Urinary bladder (tissue), 4 donors: ENCODE results near the gene SKAP1. TPM values are rescaled to one million over a fixed set of nuclear protein-coding genes. Genes with fewer than 3 reads are reported as not detected.

Experiments used
- DNase-seq: peaks from one replicate; pipeline ENCODE4 v3.0.0-alpha.2; 2015; ENCODE audit errors: extremely low spot score
- H3K27ac ChIP-seq: one replicate; pipeline ENCODE4 v1.5.1; 2013; ENCODE audit warnings: low read depth, mild to moderate bottlenecking, moderate library complexity
- H3K36me3 ChIP-seq: one replicate; pipeline ENCODE4 v1.6.1; 2013; ENCODE audit warnings: mild to moderate bottlenecking, moderate library complexity; ENCODE audit not compliant: insufficient read depth
- H3K4me1 ChIP-seq: one replicate; pipeline ENCODE4 v1.6.1; 2013; ENCODE audit warnings: mild to moderate bottlenecking, moderate library complexity; ENCODE audit not compliant: insufficient read depth
- H3K4me3 ChIP-seq: one replicate; pipeline ENCODE4 v1.5.1; 2013; ENCODE audit warnings: low read depth, low read length
- WGBS: extraction: QIAGEN DNeasy Blood & Tissue Kit; methylation state at CpG from one replicate; pipeline ENCODE4 v1.1.7; 2013; 5-methylcytosine and 5-hydroxymethylcytosine counted together
- polyA plus RNA-seq: library from polyadenylated mRNA; stranded (reverse); fragments of 200-250 nt; gene quantifications from one replicate; pipeline ENCODE4 v1.2.3, GENCODE V29; 2013
- total RNA-seq: library from RNA; depleted of rRNA; stranded (reverse); fragments of >200 nt; gene quantifications from one replicate; pipeline ENCODE4 v1.2.3, GENCODE V29; 2014
- donor health status: healthy with polysubstance abuse.
- donor health status: healthy.

Gene SKAP1
- total and polyA plus RNA-seq, 2 donors: 1.7 to 2.1 TPM

DNA sequence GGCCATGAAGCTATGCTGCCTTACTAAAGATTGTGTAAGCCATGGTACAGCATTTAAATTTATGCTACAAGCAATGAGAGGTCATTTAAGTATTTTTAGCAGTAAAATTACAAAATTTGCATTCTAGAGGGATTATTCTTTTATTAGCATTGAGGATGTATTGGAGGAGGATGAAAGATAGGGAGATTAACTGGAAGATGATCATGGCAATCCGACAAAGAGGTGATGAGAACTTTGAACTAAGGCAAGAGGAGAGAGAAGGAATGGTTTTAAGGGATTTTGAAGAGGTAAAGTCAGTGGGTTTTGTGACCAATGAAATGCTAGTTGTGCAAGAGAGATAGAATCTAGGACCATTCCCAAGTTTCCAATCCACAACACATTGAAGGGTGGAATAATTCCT lies 192.6 kb downstream of the SKAP1 start:
- DNase-seq: no peak
- Histone ChIP-seq H3K27ac (no peak overlapping the region), H3K36me3 (no peaks in the 10 kb centered on the region), H3K4me3 (no peak overlapping the region), H3K4me1 (peaks cover 2% of the 10 kb centered on the region)
- WGBS: 85% methylated on average over 1 of the region's 1 CpG

GRCh38 chr17:48236681-48237134 lies 193.3 kb downstream of the SKAP1 start:
- Histone ChIP-seq H3K27ac (no peak overlapping the region), H3K36me3 (no peaks in the 10 kb centered on the region), H3K4me3 (no peak overlapping the region), H3K4me1 (peaks cover 2% of the 10 kb centered on the region)
- DNase-seq: no peak

DNA sequence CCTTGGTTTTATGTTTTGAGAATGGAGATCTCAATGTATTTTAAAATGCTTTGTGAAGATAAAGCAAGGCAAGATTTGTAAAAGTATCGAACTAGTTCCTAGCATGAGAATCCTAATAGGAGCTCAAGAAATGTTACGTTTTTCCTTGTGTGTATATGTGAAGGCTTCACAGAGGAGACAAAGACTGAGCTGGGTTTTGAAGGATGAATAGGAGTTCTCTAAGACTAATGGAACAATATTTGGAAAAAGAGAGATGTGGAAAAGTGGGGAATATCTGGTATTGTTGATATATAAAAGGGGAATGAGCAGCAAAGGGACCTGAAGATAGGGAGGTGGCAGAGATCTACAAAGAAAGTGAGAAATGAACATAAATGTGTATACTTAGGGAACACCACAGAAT lies 195.1 kb downstream of the SKAP1 start:
- Histone ChIP-seq H3K4me3 (no peak overlapping the region), H3K36me3 (no peaks in the 10 kb centered on the region), H3K4me1 (no peaks in the 10 kb centered on the region), H3K27ac (no peak overlapping the region)
- DNase-seq: no peak
- 90% methylated on average over 2 of the region's 2 CpGs for WGBS

- Histone ChIP-seq H3K4me1 (no peaks in the 10 kb centered on the region), H3K36me3 (no peaks in the 10 kb centered on the region), H3K27ac (no peak overlapping the region), H3K4me3 (no peak overlapping the region)
- WGBS: 77% methylated on average over 8 of the region's 8 CpGs
- DNase-seq: no peak
Observed at GRCh38 chr17:48231995-48232959, 197.7 kb downstream of the SKAP1 start.

DNA sequence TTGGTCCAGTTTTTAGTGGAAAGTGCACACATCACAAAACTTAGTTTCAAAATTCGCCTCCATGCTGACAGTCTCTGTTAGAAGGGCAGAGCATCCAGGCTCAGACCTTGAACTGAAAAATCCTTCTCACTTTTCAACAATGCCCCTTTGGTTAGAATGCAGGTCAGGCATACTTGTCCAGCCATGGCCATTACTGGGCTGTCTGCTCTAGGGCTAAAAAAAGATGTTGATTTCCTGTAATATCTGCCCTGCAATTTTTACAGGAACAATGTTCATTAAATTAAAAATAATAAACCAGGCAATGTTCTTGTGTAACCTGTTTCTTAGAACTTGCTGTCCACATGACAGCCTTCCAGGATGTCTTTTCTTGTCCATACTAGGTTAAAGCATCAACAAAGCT lies 200.1 kb downstream of the SKAP1 start:
- Histone ChIP-seq H3K4me3 (no peak overlapping the region), H3K4me1 (no peaks in the 10 kb centered on the region), H3K27ac (no peak overlapping the region), H3K36me3 (no peaks in the 10 kb centered on the region)
- DNase-seq: no peak
- WGBS: 65% methylated on average over 1 of the region's 1 CpG

GRCh38 chr17:48228720-48229119 lies 201.3 kb downstream of the SKAP1 start:
- 70% methylated on average over 1 of the region's 1 CpG for WGBS
- H3K4me1 ChIP-seq: no peaks in the 10 kb centered on the region
- no peak overlapping the region for H3K4me3 ChIP-seq
- H3K27ac ChIP-seq: no peak overlapping the region
- DNase-seq: no peak
- no peaks in the 10 kb centered on the region for H3K36me3 ChIP-seq

DNA sequence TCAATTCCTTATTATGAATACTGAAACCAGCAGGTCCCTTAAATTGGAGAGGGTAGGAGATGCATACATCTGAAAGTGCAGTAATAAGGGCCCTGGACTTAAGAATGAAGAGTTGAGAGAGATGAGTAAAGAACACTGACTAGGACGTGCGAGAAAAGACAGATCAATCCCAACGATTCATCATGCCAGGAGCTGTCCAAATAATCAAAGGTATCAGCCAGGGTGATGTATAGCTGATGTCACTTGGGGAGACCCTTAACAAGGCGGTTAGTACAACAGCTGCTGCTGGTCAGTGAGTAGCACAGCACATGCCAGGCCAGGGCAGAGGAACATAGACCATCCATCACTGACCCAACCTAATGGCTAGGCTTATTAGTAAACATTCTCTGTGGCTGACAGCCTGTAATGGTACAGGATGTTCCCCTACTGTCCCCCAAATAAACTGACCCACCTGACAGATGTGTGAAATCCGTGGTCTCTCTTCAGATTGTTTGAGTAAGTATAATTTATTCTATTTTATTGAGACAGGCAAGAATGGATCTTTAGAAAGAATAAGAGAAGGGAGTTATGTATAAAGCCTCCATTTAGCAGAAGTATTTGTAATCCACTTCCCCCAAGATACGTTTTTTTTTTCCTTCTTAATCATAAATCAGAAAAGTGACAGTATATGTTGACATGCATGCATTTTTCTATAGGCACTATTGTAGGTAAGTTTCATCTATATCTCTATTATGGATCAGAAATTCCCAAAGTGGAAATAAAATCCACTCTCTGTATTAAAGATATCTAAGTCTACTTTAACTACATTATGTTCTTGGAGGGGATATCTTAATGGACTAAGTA lies 204.1 kb downstream of the SKAP1 start:
- Histone ChIP-seq H3K4me3 (no peak overlapping the region), H3K27ac (no peak overlapping the region), H3K4me1 (no peaks in the 10 kb centered on the region), H3K36me3 (no peaks in the 10 kb centered on the region)
- WGBS: 46% methylated on average over 6 of the region's 6 CpGs
- DNase-seq: no peak

- Histone ChIP-seq H3K27ac (no peak overlapping the region), H3K36me3 (no peaks in the 10 kb centered on the region), H3K4me3 (no peak overlapping the region), H3K4me1 (no peaks in the 10 kb centered on the region)
- DNase-seq: no peak
Observed at GRCh38 chr17:48223945-48224344, 206.1 kb downstream of the SKAP1 start.

GRCh38 chr17:48219617-48220016 lies 210.4 kb downstream of the SKAP1 start:
- no peak overlapping the region for H3K4me3 ChIP-seq
- WGBS: 21% methylated on average over 1 of the region's 1 CpG

GRCh38 chr17:48215583-48216139 lies 214.4 kb downstream of the SKAP1 start:
- Histone ChIP-seq H3K36me3 (no peaks in the 10 kb centered on the region), H3K4me3 (no peak overlapping the region), H3K4me1 (no peaks in the 10 kb centered on the region), H3K27ac (no peak overlapping the region)
- 12% methylated on average over 1 of the region's 1 CpG for WGBS
- DNase-seq: no peak

More at GRCh38 chr17:48219617-48220016, 210.4 kb downstream of the SKAP1 start:
- no peak for DNase-seq
- Histone ChIP-seq H3K4me1 (no peaks in the 10 kb centered on the region), H3K36me3 (no peaks in the 10 kb centered on the region), H3K27ac (no peak overlapping the region)

GRCh38 chr17:48213797-48214196 lies 216.2 kb downstream of the SKAP1 start:
- Histone ChIP-seq H3K4me3 (no peak overlapping the region), H3K4me1 (no peaks in the 10 kb centered on the region), H3K27ac (no peak overlapping the region), H3K36me3 (no peaks in the 10 kb centered on the region)
- no peak for DNase-seq
- 47% methylated on average over 2 of the region's 2 CpGs for WGBS

DNA sequence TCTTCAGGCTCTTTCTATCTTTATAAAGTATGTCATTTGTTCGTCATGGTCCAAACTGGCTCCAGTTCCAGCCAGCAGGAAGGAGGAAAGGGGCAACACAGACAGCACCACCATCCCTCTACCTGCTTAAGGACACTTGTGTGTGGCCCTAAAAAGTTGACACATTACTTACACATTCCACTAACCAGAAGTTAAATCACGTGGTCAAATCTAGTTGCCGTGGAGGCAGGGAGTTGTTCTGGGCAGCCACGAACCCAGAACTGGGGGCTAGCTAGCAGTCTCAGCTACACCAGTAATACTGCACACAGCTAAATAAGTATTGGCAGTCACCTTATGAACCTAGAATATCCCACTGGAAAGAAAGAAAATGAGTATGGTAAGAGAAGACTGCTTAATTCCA lies 218.2 kb downstream of the SKAP1 start:
- no peak for DNase-seq
- Histone ChIP-seq H3K4me3 (no peak overlapping the region), H3K27ac (no peak overlapping the region), H3K36me3 (no peaks in the 10 kb centered on the region), H3K4me1 (no peaks in the 10 kb centered on the region)
- WGBS: 73% methylated on average over 4 of the region's 4 CpGs

DNA sequence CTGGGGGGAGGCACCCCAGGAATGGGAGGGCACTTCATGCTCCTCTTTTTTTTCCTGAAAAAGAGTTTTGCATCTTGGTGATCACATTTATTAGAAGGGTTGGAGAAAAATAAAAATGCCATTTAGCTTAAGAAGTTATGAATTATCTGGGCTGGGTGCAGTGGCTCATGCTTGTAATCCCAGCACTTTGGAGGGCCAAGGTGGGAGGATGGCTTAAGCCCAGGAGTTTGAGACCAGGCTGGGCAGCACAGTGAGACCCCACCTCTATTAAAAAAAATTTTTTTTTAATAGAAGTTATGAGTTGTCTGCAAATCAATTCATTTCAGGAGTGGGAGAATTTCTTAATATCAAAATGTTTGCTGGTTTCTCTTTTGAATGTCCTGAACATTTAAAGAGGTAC lies 219.0 kb downstream of the SKAP1 start:
- Histone ChIP-seq H3K4me3 (no peak overlapping the region), H3K4me1 (no peaks in the 10 kb centered on the region), H3K36me3 (no peaks in the 10 kb centered on the region), H3K27ac (no peak overlapping the region)
- no peak for DNase-seq
